Activated CD8-positive, alpha-beta T cell treated with anti-CD3 and anti-CD28 coated beads for 36 hours (primary cell): ENCODE measurements around the gene MT1M. TPM values are rescaled to one million over a fixed set of nuclear protein-coding genes. Genes with fewer than 3 reads are reported as not detected.

Experiments used
- ATAC-seq: fragments of 200-7000 bp; cut with Tn5 transposase; one replicate; pipeline ENCODE4 v1.10.0; 2021; ENCODE audit warnings: mild to moderate bottlenecking, moderate library complexity
- CTCF ChIA-PET: fragments of 350-600 bp; sonication (Branson Sonifier 250); formaldehyde crosslinking; loops from one replicate; lab custom pipeline; 2021; ENCODE audit warnings: antibody characterized with exemption; lab: Charles Lee
- POLR2A ChIA-PET: fragments of 350-600 bp; sonication (Branson Sonifier 250); formaldehyde crosslinking; loops from one replicate; lab custom pipeline; 2021; ENCODE audit warnings: antibody characterized with exemption; lab: Charles Lee
- DNase-seq: peaks from one replicate; pipeline ENCODE4 v3.0.0-alpha.2; 2020
- H3K27ac Mint-ChIP-seq: one replicate; pipeline ENCODE4 v1.8.0; 2021; ENCODE audit warnings: mild to moderate bottlenecking, mixed read lengths
- H3K27me3 Mint-ChIP-seq: one replicate; pipeline ENCODE4 v1.8.0; 2021; ENCODE audit warnings: mixed read lengths
- H3K36me3 Mint-ChIP-seq: one replicate; pipeline ENCODE4 v1.8.0; 2021; ENCODE audit warnings: low read depth, mixed read lengths
- H3K4me1 Mint-ChIP-seq: one replicate; pipeline ENCODE4 v1.8.0; 2021; ENCODE audit warnings: low read depth, mixed read lengths
- H3K4me3 Mint-ChIP-seq: one replicate; pipeline ENCODE4 v1.8.0; 2021; ENCODE audit warnings: mild to moderate bottlenecking, moderate library complexity, mixed read lengths
- H3K9me3 Mint-ChIP-seq: one replicate; pipeline ENCODE4 v1.8.0; 2021; ENCODE audit warnings: mixed read lengths
- CTCF ChIP-seq: fragments of 200-600 bp; IDR thresholded peaks from one replicate; pipeline ENCODE4 v1.8.0; 2022; ENCODE audit warnings: antibody characterized with exemption, mild to moderate bottlenecking
- intact Hi-C: fragments of 100-400 bp; cut with micrococcal nuclease; formaldehyde crosslinking; loops from one replicate; pipeline ENCODE4 v1.10.0; 2022
- total RNA-seq, 2 experiments: library from RNA; stranded (reverse); gene quantifications; one replicate each; pipeline ENCODE4 v1.2.3, GENCODE V29; 2021

MT1M gene
- total RNA-seq, 2 experiments from 2014 or later = not detected

GRCh38 chr16:56639045-56639444 lies 6.6 kb downstream of the MT1M start:
- intact Hi-C loops = no loop called here
- ChIA-PET POLR2A (interaction anchor here (1.1 to 1.3 kb wide), 2 partner anchors 13 to 50 kb away, joined by 3 to 5 read pairs; partner anchors contain the start of gene MT1E), CTCF (interaction anchor here (0.7 kb wide), 1 partner anchor 8 kb away, joined by 4 read pairs; no protein-coding TSS in a partner anchor)
- ATAC-seq (no peak), DNase-seq (no peak)
- H3K27ac Mint-ChIP-seq = no peak overlapping the region
- no peak for TF ChIP-seq CTCF
- H3K9me3 Mint-ChIP-seq = no peaks in the 10 kb centered on the region
- H3K27me3 Mint-ChIP-seq = peaks cover 66% of the 10 kb centered on the region
- no peak overlapping the region for H3K4me3 Mint-ChIP-seq
- no peaks in the 10 kb centered on the region for H3K36me3 Mint-ChIP-seq
- peaks cover 31% of the 10 kb centered on the region for H3K4me1 Mint-ChIP-seq

- intact Hi-C loops = no loop called here
- Mint-ChIP-seq H3K27me3 (peaks cover 55% of the 10 kb centered on the region), H3K36me3 (no peaks in the 10 kb centered on the region), H3K4me1 (peaks cover 29% of the 10 kb centered on the region), H3K9me3 (no peaks in the 10 kb centered on the region), H3K27ac (no peak overlapping the region), H3K4me3 (no peak overlapping the region)
- ATAC-seq (no peak), DNase-seq (no peak)
- TF ChIP-seq CTCF = no peak
- POLR2A ChIA-PET = interaction anchor here (1.1 to 1.3 kb wide), 2 partner anchors 14 to 49 kb away, joined by 3 to 5 read pairs; partner anchors contain the start of gene MT1E
- CTCF ChIA-PET = interaction anchor here (1.0 to 1.9 kb wide), 3 partner anchors 62 to 64 kb away, joined by 3 to 5 read pairs (median 4); no protein-coding TSS in a partner anchor
Measured at GRCh38 chr16:56640076-56640475, 7.6 kb downstream of the MT1M start.

- no peaks in the 10 kb centered on the region for H3K9me3 Mint-ChIP-seq
- CTCF ChIA-PET = interaction anchor here (1.0 to 1.9 kb wide), 2 partner anchors 64 to 65 kb away, joined by 3 to 5 read pairs; no protein-coding TSS in a partner anchor
- intact Hi-C loops = no loop called here
- no peak overlapping the region for H3K4me3 Mint-ChIP-seq
- peaks cover 22% of the 10 kb centered on the region for H3K4me1 Mint-ChIP-seq
- H3K27ac Mint-ChIP-seq = no peak overlapping the region
- ATAC-seq (no peak), DNase-seq (no peak)
- POLR2A ChIA-PET = interaction anchor here (0.8 kb wide), 1 partner anchor 11 kb away, joined by 3 read pairs; no protein-coding TSS in a partner anchor
- no peak for TF ChIP-seq CTCF
- peaks cover 51% of the 10 kb centered on the region for H3K27me3 Mint-ChIP-seq
- H3K36me3 Mint-ChIP-seq = no peaks in the 10 kb centered on the region
Measured at GRCh38 chr16:56641166-56641565, 8.7 kb downstream of the MT1M start.

GRCh38 chr16:56643080-56643778 lies 10.8 kb downstream of the MT1M start:
- TF ChIP-seq CTCF = peak; percentile 49
- H3K27ac Mint-ChIP-seq = no peak overlapping the region

More at GRCh38 chr16:56643080-56643778, 10.8 kb downstream of the MT1M start:
- no peaks in the 10 kb centered on the region for H3K36me3 Mint-ChIP-seq
- POLR2A ChIA-PET = interaction anchor here (1.1 to 3.1 kb wide), 3 partner anchors 9 to 39 kb away, joined by 3 to 13 read pairs (median 10); partner anchors contain the start of genes MT1G, MT1H and MT1X
- no peaks in the 10 kb centered on the region for H3K9me3 Mint-ChIP-seq
- intact Hi-C loops = no loop called here
- H3K4me3 Mint-ChIP-seq = peak overlapping the region; percentile 60
- peaks cover 17% of the 10 kb centered on the region for H3K4me1 Mint-ChIP-seq
- CTCF ChIA-PET = interaction anchor here (0.7 to 3.4 kb wide), 18 partner anchors 10 to 66 kb away, joined by 3 to 27 read pairs (median 6); partner anchors contain the start of genes MT1E and MT1F
- ATAC-seq (peak; percentile 100), DNase-seq (peak; percentile 91)
- H3K27me3 Mint-ChIP-seq = peaks cover 38% of the 10 kb centered on the region
